ENCODE data around the gene CEACAM1. TPM values are rescaled to one million over a fixed set of nuclear protein-coding genes. Genes with fewer than 3 reads are reported as not detected.

Gene CEACAM1
- total and polyA plus RNA-seq, 2 of the 13 experiments (the other 11 are each of a cell fraction or from before 2014, with no cell fraction given), result 13.5 to 332 TPM

GRCh38 chr19:42529248-42529764 lies 1.0 kb upstream of the CEACAM1 start (continued):
- TF ChIP-seq MXD3 (CRISPR knock-in tag; IDR thresholded peaks at IDR 0.05), result no peak
- TF ChIP-seq RFXAP (CRISPR knock-in tag; IDR thresholded peaks at IDR 0.05; ENCODE audit: borderline replicate concordance), result no peak
- TF ChIP-seq HNRNPL (IDR thresholded peaks at IDR 0.05; ENCODE audit: low read depth, low read length), result no peak
- TF ChIP-seq HNRNPH1 (optimal IDR thresholded peaks at IDR 0.05; ENCODE audit: low read depth, low read length), result no peak
- no peak for TF ChIP-seq NCOR1 (IDR thresholded peaks at IDR 0.05; ENCODE audit: borderline replicate concordance, low read length)
- no peak for TF ChIP-seq SOX13 (IDR thresholded peaks at IDR 0.05)
- peak in 1 of 2 experiments; percentile 6; a peak in 1 of 4 replicates for TF ChIP-seq SOX13 (CRISPR knock-in tag; conservative IDR thresholded peaks at IDR 0.05 in 1 of 2, IDR thresholded peaks at IDR 0.05 in 1 of 2)
- TF ChIP-seq SUZ12 (IDR thresholded peaks at IDR 0.05; ENCODE audit: low read depth, low read length), result no peak
- TF ChIP-seq ONECUT2 (CRISPR knock-in tag; IDR thresholded peaks at IDR 0.05), result no peak
- no peak for TF ChIP-seq SNRNP70 (IDR thresholded peaks at IDR 0.05; ENCODE audit: low read depth, low read length)
- TF ChIP-seq JUND (CRISPR knock-in tag; IDR thresholded peaks at IDR 0.05), result no peak
- no peak for TF ChIP-seq TCF7L2 (IDR thresholded peaks at IDR 0.05; ENCODE audit: low read depth, low read length)
- TF ChIP-seq MXD1 (CRISPR knock-in tag; IDR thresholded peaks at IDR 0.05), result no peak
- TF ChIP-seq PAX8 (CRISPR knock-in tag; IDR thresholded peaks at IDR 0.05; ENCODE audit: borderline replicate concordance), result no peak
- TF ChIP-seq ZNF839 (CRISPR knock-in tag; IDR thresholded peaks at IDR 0.05; ENCODE audit: borderline replicate concordance), result no peak
- TF ChIP-seq, protein P1, sequence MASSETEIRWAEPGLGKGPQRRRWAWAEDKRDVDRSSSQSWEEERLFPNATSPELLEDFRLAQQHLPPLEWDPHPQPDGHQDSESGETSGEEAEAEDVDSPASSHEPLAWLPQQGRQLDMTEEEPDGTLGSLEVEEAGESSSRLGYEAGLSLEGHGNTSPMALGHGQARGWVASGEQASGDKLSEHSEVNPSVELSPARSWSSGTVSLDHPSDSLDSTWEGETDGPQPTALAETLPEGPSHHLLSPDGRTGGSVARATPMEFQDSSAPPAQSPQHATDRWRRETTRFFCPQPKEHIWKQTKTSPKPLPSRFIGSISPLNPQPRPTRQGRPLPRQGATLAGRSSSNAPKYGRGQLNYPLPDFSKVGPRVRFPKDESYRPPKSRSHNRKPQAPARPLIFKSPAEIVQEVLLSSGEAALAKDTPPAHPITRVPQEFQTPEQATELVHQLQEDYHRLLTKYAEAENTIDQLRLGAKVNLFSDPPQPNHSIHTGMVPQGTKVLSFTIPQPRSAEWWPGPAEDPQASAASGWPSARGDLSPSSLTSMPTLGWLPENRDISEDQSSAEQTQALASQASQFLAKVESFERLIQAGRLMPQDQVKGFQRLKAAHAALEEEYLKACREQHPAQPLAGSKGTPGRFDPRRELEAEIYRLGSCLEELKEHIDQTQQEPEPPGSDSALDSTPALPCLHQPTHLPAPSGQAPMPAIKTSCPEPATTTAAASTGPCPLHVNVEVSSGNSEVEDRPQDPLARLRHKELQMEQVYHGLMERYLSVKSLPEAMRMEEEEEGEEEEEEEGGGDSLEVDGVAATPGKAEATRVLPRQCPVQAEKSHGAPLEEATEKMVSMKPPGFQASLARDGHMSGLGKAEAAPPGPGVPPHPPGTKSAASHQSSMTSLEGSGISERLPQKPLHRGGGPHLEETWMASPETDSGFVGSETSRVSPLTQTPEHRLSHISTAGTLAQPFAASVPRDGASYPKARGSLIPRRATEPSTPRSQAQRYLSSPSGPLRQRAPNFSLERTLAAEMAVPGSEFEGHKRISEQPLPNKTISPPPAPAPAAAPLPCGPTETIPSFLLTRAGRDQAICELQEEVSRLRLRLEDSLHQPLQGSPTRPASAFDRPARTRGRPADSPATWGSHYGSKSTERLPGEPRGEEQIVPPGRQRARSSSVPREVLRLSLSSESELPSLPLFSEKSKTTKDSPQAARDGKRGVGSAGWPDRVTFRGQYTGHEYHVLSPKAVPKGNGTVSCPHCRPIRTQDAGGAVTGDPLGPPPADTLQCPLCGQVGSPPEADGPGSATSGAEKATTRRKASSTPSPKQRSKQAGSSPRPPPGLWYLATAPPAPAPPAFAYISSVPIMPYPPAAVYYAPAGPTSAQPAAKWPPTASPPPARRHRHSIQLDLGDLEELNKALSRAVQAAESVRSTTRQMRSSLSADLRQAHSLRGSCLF (CRISPR knock-in tag; IDR thresholded peaks at IDR 0.05; ENCODE audit: borderline replicate concordance), result no peak
- TF ChIP-seq MATR3 (CRISPR knock-in tag; IDR thresholded peaks at IDR 0.05), result no peak
- no peak for TF ChIP-seq ZNF607 (CRISPR knock-in tag; IDR thresholded peaks at IDR 0.05; ENCODE audit: borderline replicate concordance)
- no peak for TF ChIP-seq ARHGAP35 (CRISPR knock-in tag; IDR thresholded peaks at IDR 0.05; ENCODE audit: borderline replicate concordance)
- TF ChIP-seq BRD4 (CRISPR knock-in tag; IDR thresholded peaks at IDR 0.05), result no peak
- no peak for TF ChIP-seq TEAD2 (CRISPR knock-in tag; IDR thresholded peaks at IDR 0.05)
- TF ChIP-seq, protein P2, sequence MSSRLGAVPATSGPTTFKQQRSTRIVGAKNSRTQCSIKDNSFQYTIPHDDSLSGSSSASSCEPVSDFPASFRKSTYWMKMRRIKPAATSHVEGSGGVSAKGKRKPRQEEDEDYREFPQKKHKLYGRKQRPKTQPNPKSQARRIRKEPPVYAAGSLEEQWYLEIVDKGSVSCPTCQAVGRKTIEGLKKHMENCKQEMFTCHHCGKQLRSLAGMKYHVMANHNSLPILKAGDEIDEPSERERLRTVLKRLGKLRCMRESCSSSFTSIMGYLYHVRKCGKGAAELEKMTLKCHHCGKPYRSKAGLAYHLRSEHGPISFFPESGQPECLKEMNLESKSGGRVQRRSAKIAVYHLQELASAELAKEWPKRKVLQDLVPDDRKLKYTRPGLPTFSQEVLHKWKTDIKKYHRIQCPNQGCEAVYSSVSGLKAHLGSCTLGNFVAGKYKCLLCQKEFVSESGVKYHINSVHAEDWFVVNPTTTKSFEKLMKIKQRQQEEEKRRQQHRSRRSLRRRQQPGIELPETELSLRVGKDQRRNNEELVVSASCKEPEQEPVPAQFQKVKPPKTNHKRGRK (CRISPR knock-in tag; IDR thresholded peaks at IDR 0.05), result no peak

Measured in HepG2 (cell line).